Esophagus muscularis mucosa (tissue), 4 donors: ENCODE results near the gene PRDX6. TPM values are rescaled to one million over a fixed set of nuclear protein-coding genes. Genes with fewer than 3 reads are reported as not detected.

Experiments
- DNase-seq: peaks from one replicate; pipeline ENCODE4 v3.0.0-alpha.2; 2017; ENCODE audit errors: extremely low spot score
- H3K27ac ChIP-seq, 4 donors: fragments of 200-600 bp; sonication (generic); replicated peaks in 1 of 4; 1 replicate in 3 of 4; 2 replicates in 1 of 4; pipeline ENCODE4 v1.5.1; 2016 to 2019; ENCODE audit warnings: mild to moderate bottlenecking in 1 of 4
- H3K27me3 ChIP-seq, 4 donors: fragments of 200-600 bp; sonication (generic); one replicate each; pipeline versions ENCODE4 v1.5.1 to v1.6.0; 2016 to 2019
- H3K36me3 ChIP-seq, 4 donors: fragments of 200-600 bp; sonication (generic); one replicate each; pipeline ENCODE4 v1.5.1; 2016 to 2019
- H3K4me1 ChIP-seq, 4 donors: fragments of 200-600 bp; sonication (generic); one replicate each; pipeline ENCODE4 v1.5.1; 2016 to 2019
- H3K4me3 ChIP-seq, 4 donors: fragments of 200-600 bp; sonication (generic); 1 replicate in 2 of 4; 2 replicates in 2 of 4; pipeline ENCODE4 v1.5.1; 2016 to 2019; ENCODE audit warnings: mild to moderate bottlenecking in 4 of 4, moderate library complexity in 1 of 4
- H3K9me3 ChIP-seq, 4 donors: fragments of 200-600 bp; sonication (generic); 1 replicate in 3 of 4; 2 replicates in 1 of 4; pipeline ENCODE4 v1.5.1; 2016 to 2019
- EP300 ChIP-seq: sonication (generic); formaldehyde crosslinking; IDR thresholded peaks from one replicate; pipeline ENCODE4 v1.6.1; 2017; ENCODE audit warnings: antibody characterized with exemption
- POLR2A ChIP-seq: fragments of 450-650 bp; IDR thresholded peaks from one replicate; pipeline ENCODE4 v1.6.1; 2017; ENCODE audit warnings: antibody characterized with exemption, moderate library complexity, mild to moderate bottlenecking, low read depth
- POLR2AphosphoS5 ChIP-seq, 2 donors: sonication (generic); formaldehyde crosslinking; IDR thresholded peaks; one replicate each; pipeline ENCODE4 v1.6.1; 2017; ENCODE audit warnings: antibody characterized with exemption in 2 of 2
- WGBS: methylation state at CpG from one replicate; pipeline ENCODE4 v1.1.5; 2018; 5-methylcytosine and 5-hydroxymethylcytosine counted together
- intact Hi-C: fragments of 100-400 bp; cut with DNase I; formaldehyde crosslinking; loops from one replicate; pipeline ENCODE4 v1.15.1; 2023
- total RNA-seq, 4 donors: library from RNA; depleted of rRNA; stranded (reverse); fragments of >200 nt; gene quantifications; one replicate each; pipeline versions ENCODE4 v1.1.0 to v1.2.1, GENCODE V29; 2016
- TF ChIP-seq, protein P1 (sequence below), 3 experiments: fragments of 200-600 bp in 2 of 3; fragments of 450-650 bp in 1 of 3; sonication (generic) in 2 of 3; IDR thresholded peaks; one replicate each; pipeline ENCODE4 v1.5.1; 2017 to 2019; ENCODE audit warnings: antibody characterized with exemption in 3 of 3, mild to moderate bottlenecking in 2 of 3, moderate library complexity in 1 of 3

The PRDX6 gene
- total RNA-seq, 4 donors from 2014 or later = 319 to 529 (median 375) TPM

DNA sequence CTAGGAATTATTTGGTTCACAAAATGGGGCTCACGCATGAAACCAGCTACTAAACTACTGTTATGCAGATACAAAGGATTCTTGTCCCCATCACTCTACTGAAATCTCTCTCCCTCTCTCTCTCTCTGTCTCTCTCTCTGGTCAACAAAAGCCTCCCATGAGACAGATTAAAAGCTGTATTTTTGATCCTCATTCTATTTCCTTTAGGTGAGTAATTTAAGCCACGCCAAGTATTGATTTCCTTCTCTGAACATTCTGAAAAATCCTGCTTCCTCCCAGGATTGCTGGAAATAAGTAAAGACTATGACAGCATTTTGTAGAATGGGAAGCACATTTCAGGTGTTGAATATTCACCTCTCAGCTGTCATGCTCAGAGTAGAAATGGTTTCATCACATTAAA lies 43.7 kb downstream of the PRDX6 start:
- no peak for DNase-seq
- 85% methylated on average over 2 of the region's 2 CpGs for WGBS
- no peak overlapping the region for H3K4me3 ChIP-seq
- TF ChIP-seq POLR2A (no peak), EP300 (no peak), POLR2AphosphoS5 (IDR thresholded peaks at IDR 0.05) (no peak)
- TF ChIP-seq, protein P1, sequence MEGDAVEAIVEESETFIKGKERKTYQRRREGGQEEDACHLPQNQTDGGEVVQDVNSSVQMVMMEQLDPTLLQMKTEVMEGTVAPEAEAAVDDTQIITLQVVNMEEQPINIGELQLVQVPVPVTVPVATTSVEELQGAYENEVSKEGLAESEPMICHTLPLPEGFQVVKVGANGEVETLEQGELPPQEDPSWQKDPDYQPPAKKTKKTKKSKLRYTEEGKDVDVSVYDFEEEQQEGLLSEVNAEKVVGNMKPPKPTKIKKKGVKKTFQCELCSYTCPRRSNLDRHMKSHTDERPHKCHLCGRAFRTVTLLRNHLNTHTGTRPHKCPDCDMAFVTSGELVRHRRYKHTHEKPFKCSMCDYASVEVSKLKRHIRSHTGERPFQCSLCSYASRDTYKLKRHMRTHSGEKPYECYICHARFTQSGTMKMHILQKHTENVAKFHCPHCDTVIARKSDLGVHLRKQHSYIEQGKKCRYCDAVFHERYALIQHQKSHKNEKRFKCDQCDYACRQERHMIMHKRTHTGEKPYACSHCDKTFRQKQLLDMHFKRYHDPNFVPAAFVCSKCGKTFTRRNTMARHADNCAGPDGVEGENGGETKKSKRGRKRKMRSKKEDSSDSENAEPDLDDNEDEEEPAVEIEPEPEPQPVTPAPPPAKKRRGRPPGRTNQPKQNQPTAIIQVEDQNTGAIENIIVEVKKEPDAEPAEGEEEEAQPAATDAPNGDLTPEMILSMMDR (IDR thresholded peaks at IDR 0.05) = no peak
- no peaks in the 10 kb centered on the region for H3K36me3 ChIP-seq
- no peaks in the 10 kb centered on the region for H3K9me3 ChIP-seq
- no peaks in the 10 kb centered on the region for H3K4me1 ChIP-seq
- intact Hi-C loops = no loop called here
- H3K27me3 ChIP-seq = no peaks in the 10 kb centered on the region
- no peak overlapping the region for H3K27ac ChIP-seq

DNA sequence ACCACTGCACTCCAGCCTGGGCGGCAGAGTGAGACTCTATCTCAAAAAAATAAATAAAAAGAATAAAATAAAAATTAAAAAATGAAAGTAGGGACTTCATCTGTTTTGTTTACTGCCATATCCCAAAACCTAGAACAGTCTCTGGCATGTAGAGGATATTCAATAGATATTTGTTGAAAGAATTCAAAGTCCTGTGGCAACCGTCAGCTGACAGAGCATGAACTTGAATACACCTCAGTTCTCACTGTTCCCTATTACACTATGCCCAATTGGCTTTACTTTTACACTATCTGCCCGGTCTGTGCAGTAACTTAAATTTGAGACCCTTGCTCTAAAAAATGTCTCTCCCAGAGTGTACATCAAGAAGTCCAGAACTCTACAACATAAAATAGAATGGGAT lies 46.2 kb downstream of the PRDX6 start:
- Histone ChIP-seq H3K9me3 (no peaks in the 10 kb centered on the region), H3K4me1 (peaks cover 4 to 8% (median 5%) of the 10 kb centered on the region in 4 donors), H3K36me3 (no peaks in the 10 kb centered on the region), H3K27me3 (no peaks in the 10 kb centered on the region), H3K4me3 (no peak overlapping the region), H3K27ac (no peak overlapping the region)
- no peak for DNase-seq
- 96% methylated on average over 3 of the region's 3 CpGs for WGBS
- TF ChIP-seq POLR2AphosphoS5 (IDR thresholded peaks at IDR 0.05) (no peak), POLR2A (no peak), EP300 (no peak)
- TF ChIP-seq, protein P1 (IDR thresholded peaks at IDR 0.05) = no peak
- intact Hi-C loops = no loop called here

DNA sequence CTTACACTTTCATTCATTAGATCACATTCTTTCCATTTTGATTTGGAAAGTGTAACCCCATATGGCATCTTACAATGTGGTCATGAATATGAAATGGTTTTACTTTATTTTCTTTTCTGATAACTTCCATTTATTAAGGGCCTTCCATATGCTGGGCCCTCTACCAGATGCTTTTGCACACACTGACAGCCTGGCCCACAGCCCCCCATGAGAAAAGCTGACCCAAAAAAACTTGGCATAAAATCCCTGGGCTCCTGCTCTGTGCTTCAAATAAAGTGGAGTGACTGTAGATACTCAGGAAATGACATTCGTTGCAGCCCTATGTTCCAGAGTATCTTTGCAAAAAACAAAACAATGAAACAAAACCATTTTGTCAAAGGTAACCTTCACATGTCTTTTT lies 48.8 kb downstream of the PRDX6 start:
- intact Hi-C loops = no loop called here
- Histone ChIP-seq H3K4me3 (no peak overlapping the region), H3K4me1 (peaks cover 4 to 8% (median 5%) of the 10 kb centered on the region in 4 donors), H3K36me3 (no peaks in the 10 kb centered on the region), H3K9me3 (no peaks in the 10 kb centered on the region), H3K27ac (no peak overlapping the region), H3K27me3 (no peaks in the 10 kb centered on the region)
- DNase-seq = no peak
- TF ChIP-seq POLR2A (no peak), POLR2AphosphoS5 (IDR thresholded peaks at IDR 0.05) (no peak), EP300 (no peak)
- TF ChIP-seq, protein P1 (IDR thresholded peaks at IDR 0.05) = no peak
- 70% methylated on average over 1 of the region's 1 CpG for WGBS

DNA sequence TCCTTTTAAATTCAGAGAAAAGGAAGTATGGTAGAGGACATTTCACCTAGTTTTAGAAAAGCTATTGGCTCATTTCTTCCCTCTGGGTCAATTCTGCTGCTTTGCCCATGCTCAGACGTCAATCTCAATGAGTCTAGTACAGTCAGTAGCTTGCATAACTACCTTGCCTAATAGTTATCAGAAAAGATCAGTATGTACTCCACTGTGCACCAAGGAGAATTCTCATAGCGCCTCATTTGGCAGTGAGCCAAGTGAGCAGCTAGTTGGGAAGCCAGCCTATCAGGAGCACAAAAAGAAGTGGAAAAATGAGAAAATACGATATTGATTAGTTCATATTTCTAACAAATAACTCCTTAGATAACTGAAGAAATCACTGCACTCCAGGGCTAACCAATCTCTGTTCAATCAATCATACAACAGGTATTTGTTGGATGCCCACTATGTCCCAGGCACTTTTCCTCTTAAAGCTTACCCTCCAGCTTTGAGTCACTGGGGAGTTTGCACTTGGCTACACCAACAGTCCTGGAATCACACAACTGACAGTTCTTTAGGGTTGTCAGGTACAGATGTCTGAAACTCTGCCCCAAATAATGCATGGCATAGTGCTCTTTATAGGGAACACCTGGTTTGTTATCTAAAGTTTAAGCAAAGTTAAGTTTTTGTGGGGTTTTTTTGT lies 50.2 kb downstream of the PRDX6 start:
- Histone ChIP-seq H3K9me3 (no peaks in the 10 kb centered on the region), H3K27ac (no peak overlapping the region), H3K36me3 (no peaks in the 10 kb centered on the region), H3K4me3 (no peak overlapping the region), H3K27me3 (no peaks in the 10 kb centered on the region), H3K4me1 (peaks cover 4 to 14% (median 5%) of the 10 kb centered on the region in 4 donors)
- DNase-seq = no peak
- TF ChIP-seq POLR2AphosphoS5 (IDR thresholded peaks at IDR 0.05) = peak in 1 of 2 donors; percentile 43
- TF ChIP-seq POLR2A = no peak
- WGBS = 57% methylated on average over 3 of the region's 3 CpGs
- intact Hi-C loops = no loop called here

DNA sequence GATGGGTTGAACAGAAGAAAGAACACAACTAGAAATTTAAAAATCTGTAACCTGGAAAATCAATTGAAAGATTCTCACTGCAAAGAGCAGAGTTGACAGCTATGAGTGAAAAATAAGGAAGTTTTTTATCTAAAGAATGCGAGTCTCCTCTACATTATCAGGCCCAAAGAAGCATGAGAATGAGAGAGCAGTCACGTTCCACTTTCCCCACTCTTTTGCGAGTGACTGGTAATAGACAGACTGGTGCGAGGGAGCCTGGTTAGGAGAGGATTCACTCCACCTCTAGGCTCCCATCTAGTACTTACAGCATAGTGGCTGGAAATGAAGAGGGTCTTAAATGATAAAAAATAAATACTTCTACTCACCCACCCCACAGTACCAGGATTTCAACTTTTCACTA lies 52.0 kb downstream of the PRDX6 start:
- Histone ChIP-seq H3K27ac (no peak overlapping the region), H3K4me1 (peaks cover 4 to 17% (median 5%) of the 10 kb centered on the region in 4 donors), H3K9me3 (no peaks in the 10 kb centered on the region), H3K4me3 (no peak overlapping the region), H3K36me3 (no peaks in the 10 kb centered on the region), H3K27me3 (no peaks in the 10 kb centered on the region)
- no peak for DNase-seq
- intact Hi-C loops = no loop called here
- 73% methylated on average over 4 of the region's 4 CpGs for WGBS
- TF ChIP-seq POLR2AphosphoS5 (IDR thresholded peaks at IDR 0.05) = no peak
- TF ChIP-seq, protein P1 (IDR thresholded peaks at IDR 0.05) = no peak
- no peak for TF ChIP-seq EP300
